ENCODE results near the gene OR4X2. TPM values are rescaled to one million over a fixed set of nuclear protein-coding genes. Genes with fewer than 3 reads are reported as not detected.

The OR4X2 gene, protein sequence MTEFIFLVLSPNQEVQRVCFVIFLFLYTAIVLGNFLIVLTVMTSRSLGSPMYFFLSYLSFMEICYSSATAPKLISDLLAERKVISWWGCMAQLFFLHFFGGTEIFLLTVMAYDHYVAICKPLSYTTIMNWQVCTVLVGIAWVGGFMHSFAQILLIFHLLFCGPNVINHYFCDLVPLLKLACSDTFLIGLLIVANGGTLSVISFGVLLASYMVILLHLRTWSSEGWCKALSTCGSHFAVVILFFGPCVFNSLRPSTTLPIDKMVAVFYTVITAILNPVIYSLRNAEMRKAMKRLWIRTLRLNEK
- total RNA-seq, result not detected in 2 replicates

DNA sequence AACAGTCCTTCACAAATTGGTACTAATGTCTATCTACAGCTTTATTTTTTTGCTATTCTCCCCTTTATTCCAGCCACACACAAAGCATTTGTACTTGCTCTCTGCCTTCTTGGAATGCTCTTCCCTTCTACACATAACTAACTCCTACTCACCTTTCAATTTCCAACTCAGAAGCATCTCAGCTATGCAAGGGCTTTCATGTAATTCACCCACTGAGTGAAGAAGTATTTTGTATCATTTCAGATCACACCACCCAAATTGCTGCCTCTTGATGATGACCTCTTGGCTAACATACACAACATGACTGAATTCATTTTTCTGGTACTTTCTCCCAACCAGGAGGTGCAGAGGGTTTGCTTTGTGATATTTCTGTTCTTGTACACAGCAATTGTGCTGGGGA is at the start of gene OR4X2:
OR4X2 (plus strand) TSS at position 301 of the 400 bp plus-strand sequence; CDS start at position 301, 0 bp downstream.

DNA sequence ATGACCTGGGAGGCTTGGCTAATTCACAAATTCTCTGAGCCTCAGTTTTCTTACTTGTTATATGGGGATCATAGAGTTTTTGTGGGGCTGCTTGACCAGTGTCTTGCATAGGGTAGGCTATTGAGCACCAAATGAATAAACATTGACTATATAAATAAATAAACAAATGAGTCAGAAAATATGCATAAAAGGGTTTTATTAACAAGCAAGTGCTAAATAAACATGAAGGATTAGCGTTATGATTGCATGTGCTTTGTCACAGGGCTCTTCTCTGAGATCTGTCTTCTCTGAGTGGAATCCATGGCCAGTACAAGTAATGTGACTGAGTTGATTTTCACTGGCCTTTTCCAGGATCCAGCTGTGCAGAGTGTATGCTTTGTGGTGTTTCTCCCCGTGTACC is 28.4 kb upstream of the OR4X2 start, which contains the start of gene OR4B1:
OR4B1 (plus strand) TSS at position 301 of the 400 bp plus-strand sequence; CDS start at position 301, 0 bp downstream.

DNA sequence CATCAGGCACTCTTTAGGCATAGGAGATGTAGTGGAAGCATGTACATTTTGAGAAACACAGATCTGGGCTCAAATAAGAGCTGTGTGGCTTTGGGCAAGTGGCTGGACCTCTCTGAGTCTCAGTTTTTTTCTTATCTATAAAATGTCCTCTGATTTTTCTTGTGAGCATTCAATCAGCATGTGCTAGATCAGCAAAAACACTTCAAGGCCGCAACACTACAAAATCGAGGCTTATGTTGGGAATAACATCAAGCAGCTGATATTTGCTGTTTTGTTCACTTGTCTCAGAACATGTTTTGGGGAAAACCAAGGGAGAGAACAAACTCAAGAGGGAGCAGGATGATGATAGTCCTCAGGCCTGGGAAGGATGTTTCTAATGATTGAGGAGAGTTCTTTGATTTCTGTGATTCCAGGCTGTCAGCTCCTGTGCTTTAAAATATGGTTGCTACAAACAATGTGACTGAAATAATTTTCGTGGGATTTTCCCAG is 18.6 kb downstream of the OR4X2 start, which contains the start of gene OR4X1:
OR4X1 (plus strand) TSS at position 439 of the 489 bp plus-strand sequence; CDS start at position 439, 0 bp downstream.

Other genes starting within 250 kb of the OR4X2 start
- gene OR4B1, start 28.3 kb upstream of the OR4X2 start, total RNA-seq, result not detected in 2 replicates
- not detected in 2 replicates for gene OR4X1, start 18.8 kb downstream of the OR4X2 start, total RNA-seq
- not detected in 2 replicates for gene OR4S1, start 61.1 kb downstream of the OR4X2 start, total RNA-seq
- gene OR4C3, start 79.8 kb downstream of the OR4X2 start, total RNA-seq, result not detected in 2 replicates
- gene OR4C5, start 121.4 kb downstream of the OR4X2 start, total RNA-seq, result not detected in 2 replicates
- gene OR4A47, start 243.7 kb downstream of the OR4X2 start, total RNA-seq, result not detected in 2 replicates

All from articular chondrocyte of knee joint (primary cell).